ENCODE data around the gene JAKMIP1. TPM values are rescaled to one million over a fixed set of nuclear protein-coding genes. Genes with fewer than 3 reads are reported as not detected.

JAKMIP1 gene
- total RNA-seq, 1 experiment from 2014 or later: not detected

DNA sequence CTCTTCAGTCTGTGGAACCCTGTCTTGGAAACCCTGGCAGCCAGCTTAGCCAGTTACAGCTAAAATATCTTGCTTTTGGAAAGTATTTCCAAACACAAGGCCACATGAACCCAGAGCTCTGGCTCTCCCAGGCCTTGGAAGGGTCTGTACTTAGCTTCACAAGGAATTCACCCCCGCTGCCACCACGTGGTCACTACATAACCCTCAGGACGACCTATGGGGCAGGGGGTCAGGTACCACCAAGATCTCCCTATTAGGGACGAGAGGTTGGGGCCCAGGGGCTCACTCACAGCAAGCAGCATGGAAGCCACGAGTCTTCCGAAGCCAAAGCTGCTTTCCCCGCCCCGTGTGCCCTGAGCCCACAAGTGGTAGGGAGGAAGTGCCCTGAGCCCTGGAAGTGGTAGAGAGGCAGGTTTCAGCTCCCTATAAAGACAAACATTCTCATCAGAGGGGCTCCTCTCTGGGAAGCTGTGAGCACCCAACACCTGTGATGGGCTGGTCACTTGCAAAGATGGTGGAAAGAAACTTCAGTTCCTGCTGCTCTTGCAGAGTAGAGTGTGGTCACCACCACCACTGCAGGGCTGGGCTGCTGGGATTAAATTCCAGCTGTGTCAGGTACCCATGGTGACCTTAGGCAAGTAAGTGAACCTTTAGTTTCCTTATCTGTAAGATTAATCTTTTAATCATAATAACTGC is 4.7 kb upstream of the JAKMIP1 start:
- no peak for DNase-seq (ENCODE audit: low read depth)

DNA sequence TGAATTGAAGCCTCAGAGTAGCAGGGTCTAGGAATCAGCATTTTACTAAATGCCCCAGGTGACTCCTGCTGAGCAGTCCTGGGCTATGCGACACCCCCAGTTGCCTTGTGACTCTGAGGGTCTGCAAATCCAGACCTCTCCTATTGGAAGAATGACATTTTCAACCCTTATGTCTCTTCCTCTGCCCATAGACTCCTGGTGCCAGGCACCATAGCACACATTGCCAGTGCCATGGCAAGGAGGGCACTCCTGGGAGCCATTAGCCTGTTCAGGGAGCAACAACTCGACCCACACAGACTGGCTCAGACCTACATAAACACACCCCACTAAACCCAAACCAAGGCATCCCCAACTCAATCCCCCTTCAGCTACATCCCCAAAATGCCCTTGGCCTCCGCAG is 3.7 kb upstream of the JAKMIP1 start:
- no peak for DNase-seq (ENCODE audit: low read depth)

DNA sequence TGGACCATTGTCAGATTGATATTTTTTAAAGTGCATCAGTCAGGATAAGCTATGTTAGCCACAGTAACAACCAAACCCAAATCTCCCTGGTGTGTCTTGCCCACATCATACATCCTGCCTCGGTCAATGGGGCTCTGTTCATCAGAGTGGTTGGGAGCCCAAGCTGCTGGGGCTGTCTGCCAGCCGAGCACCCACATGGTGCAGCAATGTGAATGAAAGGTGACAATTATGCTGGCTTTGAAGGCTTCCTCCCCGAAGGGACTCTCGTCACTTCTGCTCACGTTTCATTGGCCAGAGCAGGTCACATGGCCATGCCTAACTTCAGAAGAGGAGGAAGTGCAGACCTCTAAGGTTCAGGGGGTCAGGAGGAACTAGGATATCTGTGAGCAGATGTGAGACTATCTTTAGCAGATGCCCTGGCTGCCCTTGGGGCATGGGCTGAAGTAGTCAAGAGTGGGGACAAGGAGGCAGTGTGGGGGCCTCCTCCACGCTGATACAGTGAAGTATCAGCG is 1.3 kb upstream of the JAKMIP1 start:
- no peak for DNase-seq (ENCODE audit: low read depth)

DNA sequence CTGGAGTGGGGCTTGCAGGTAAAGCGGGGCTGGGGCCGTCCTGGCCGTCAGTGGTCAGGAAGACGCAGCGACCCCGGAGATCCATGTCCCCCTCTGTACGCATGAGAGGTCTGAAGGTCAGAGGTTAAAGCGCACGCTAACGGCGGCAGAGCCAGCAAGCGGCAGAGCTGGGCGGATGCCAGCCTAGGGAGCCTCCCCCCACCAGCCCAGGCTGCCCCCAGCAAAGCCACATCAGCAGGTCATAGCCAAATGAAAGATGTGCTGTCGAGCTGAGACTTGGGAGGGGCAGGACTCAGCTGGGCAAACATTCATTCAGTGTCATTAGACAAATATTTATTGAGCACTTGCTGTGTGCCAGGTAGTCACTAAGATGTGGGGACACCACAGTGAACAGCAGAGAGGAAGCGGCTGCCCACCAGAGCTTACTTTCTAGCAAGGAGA is 593 bp upstream of the JAKMIP1 start:
- no peak for DNase-seq (ENCODE audit: low read depth)

DNA sequence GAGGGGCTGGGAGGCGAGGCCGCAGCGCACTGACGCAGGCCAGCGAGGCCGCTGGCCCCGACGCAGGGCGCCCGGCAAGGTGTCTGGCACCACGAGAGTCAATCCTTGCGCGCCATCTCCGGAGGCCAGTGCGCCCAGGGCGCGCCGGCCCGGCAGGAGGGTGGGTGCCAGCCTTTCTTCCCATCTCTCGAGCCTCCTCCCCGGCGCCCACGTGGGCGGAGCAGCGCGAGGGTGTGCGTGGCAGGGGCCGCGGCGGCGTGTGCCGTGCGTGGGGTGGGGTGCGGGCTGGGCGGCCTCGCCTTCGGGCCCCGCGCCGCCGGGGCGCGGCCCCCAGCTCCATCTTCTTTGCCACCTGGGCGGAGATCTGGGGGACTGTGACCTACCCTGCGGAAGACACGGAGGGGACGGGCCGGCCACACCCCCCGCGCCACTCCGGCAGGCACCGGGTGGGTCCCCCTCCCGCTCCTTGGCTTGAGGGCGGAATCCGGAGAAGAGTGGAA is 877 bp downstream of the JAKMIP1 start:
- no peak for DNase-seq (ENCODE audit: low read depth)

DNA sequence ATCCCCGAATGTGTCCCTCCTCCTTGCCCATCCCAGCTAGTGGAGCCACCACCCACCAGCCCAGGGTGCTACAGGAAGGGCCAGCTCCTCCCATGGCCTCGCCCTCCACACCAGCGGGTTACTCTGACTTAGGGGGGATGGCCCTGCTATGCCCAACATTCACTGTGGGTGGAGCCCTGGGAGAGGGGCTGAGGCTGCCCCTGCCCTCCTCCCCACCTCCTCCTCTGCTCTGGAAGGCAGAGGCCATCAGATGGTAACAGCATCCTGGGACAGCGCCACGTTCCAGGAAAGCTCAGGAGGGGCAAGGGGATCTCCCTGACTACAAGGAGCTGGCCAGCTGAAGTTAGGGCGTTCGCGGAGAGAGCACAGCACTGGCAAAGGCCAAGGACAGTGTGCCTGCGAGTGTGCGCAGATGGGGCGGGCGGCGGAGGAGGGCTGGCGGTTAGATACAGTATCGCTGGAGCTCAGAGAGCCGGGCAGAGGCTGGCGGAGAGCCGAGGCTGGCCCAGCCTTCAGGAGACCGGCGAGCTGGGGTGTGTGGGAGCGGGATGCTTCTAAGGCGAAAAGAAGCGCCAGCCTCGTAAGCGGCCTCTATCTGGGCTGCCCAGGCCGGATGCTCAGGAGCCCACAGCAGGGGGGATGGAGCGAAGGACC is 1.5 kb downstream of the JAKMIP1 start:
- DNase-seq (ENCODE audit: low read depth): no peak

DNA sequence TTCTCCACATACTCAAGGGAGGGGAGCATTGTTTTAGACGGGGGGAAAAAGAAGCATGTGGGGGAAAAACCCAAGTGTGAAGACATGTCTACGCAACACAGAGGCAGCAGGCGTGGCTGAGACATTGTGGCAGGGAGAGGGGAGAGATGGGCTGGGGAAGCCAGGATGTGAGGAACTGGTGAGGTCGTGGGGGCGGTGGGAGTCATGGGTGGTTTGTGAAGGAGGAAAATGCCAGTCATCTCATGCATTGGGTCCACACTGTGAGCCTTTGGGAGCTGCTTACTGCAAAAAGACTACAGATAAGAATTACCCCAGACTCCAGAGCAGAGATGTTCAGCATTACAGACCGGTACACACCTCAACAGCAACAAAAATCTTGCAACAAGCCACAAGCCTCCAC is 2.1 kb downstream of the JAKMIP1 start:
- no peak for DNase-seq (ENCODE audit: low read depth)

DNA sequence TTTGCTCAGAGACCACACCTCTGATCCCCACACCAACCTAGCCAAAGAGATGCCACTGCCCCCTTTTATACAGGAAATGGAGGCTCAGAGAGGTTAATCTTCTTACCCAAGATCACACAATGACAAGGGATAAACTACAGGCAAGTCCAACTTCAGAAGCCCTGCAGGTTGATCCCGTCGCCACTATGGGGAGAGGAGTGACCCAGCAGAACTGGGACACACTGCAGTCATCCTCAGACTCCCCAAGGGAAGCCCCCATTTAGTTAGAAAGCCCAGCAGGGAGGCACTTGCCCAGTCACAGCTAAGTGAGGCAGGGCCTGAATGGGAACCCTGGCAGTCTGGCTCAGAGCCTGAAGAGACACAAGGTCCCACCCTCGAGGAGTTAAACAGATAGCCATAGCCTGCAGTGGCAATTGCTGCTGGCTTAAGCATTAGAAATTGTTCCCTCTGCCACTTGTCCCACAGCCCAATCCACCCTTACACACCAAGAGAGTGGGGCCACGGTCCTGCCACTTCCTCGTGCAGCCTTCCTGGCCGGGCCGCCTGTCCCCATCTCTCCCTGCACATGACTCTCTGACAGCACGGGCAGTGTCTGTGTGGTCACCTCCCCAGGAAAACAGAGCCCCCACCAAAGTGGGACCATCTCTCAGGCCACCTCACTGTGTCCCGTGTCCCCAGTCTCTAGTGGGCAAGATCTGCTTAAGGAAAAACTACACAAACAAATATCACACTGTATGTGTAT is 2.7 kb downstream of the JAKMIP1 start:
- DNase-seq (ENCODE audit: low read depth): no peak

DNA sequence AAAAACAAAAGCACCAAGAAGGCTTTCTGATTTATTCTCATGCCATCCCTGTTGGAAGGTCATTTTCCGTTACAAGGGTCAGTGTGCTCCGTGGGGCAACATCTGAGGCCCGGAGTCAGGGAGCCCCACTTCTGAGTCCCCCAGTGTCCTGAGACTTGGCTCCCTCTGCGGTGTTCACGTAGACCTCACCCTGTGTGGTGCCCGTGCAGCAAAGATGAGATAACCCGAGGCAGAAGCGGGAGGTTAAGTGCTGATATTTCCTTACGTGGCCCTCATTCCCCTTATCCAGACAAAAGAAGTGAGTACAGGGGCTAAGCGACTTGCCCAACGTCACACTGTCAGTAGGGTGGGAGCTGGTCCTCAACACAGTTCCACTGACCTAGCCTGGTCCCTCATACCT is 3.5 kb downstream of the JAKMIP1 start:
- no peak for DNase-seq (ENCODE audit: low read depth)

DNA sequence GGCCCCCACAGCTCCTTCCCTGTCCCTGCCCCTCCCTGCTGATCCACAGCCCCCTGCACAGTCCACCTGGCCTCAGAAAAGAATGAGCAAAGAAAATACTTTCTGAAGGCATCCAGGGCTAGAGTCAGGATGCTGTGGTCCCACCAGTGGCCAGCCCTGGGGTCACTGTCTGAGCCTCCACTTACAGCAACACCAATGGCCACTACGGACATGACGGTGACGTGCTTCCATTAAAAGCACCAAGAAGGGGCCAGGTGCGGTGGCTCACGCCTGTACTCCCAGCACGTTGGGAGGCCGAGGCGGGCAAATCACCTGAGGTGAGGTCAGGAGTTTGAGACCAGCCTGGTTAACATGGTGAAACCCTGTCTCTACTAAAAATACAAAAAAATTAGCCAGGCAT is 4.0 kb downstream of the JAKMIP1 start:
- no peak for DNase-seq (ENCODE audit: low read depth)

DNA sequence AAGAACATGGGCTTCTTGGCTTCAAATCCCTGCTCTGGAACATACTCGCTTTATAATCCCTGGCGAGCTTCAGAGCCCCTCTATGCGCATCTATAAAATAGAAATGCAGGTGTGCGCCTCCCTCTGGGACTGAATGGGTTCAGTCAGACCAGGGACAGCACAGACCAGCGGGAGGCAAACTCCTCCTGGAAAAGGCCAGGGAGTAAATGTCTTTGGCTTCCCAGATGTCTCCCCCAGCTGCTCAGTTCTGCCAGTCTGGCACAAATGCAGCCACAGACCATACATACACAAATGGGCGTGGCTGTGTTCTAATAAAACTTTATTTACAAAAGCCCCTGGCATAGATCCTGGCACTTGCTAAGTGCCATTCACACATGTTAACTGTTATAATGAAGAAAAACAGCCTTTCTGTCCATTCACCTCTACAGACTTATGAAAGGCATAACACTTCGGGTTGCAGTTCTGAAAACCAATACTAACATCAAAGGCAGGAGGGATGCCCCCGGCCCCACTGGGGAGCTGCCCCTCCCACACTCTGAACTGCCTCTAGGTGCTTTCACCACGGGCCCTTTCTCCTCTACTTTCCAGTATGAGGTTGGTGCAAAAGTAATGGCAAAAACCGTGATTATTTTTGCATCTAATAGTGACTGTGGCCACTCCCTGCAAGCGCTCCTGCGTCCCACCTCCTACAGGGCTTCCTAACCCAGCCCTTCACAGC is 4.6 kb downstream of the JAKMIP1 start:
- DNase-seq (ENCODE audit: low read depth): no peak

DNA sequence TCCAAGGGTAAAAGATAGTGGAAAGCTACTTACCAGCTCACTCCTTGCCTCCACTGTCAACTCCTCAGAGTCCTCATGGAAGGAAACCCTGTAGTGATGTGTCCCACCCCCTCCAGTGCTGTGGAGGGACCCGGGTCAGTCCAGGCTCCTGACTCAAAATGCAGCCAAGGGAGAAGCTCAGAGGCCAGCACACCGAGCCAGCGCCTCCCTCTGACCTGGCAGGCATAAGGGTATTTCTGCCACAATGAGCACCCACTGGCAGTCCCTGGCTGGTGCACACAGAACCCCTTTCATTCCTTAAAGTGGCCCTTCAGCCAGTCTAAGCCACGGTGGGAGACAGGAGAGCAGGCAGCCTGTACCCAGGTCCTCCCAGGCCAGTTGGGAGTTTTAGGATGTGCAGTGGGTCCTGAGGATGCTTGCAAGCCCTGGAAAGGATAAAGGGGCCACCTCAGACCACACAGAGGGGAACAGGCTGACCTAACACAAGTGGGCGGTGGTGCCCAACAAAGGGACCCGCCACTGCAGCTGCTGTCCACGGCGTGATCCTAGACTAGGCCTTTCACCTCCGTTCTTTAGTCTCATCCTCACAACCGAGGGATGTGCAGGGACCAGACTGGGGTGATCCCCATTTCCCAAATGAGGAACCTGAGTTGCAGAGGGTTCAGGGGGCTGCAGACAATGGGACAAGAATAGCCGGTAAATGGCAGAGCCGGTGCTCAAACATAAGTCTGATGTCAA is 5.7 kb downstream of the JAKMIP1 start:
- DNase-seq (ENCODE audit: low read depth): no peak

DNA sequence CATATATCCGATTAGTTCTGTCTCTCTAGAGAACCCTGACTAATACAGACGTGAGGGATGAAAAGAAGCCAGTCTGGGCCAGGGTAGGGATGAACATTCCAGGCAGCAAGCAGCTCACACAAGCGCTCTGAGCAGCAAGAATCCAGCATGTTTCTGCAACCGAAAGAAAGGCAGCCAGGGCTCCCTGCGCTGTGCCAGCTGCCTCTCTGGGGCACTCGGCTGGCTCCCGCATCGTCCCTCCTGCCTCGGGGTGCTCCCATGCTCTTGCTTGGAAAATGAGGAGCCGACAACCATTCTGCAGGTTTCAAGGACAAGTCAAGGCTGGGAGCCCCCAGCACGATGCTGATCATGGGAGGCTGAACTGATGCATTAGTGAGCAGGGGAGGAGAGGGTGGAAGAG is 7.0 kb downstream of the JAKMIP1 start:
- no peak for DNase-seq (ENCODE audit: low read depth)

DNA sequence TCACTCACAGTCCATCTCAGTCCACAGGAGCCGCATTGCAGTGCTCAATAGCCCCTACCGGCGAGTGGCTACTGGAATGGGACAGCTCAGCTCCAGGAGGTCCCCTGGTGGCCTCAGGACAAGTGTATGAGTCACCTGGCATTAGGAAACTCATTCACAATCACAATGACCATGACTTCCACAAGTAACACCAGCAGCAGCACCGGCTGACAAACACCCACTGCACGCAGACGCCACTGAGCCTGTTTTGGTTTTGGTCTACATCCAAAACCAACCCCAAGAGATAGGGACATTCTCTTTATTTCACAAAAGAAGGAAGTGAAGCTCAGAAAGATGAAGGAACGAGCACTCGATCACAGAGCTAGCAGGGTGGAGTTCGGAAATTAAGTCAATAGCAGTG is 8.1 kb downstream of the JAKMIP1 start:
- no peak for DNase-seq (ENCODE audit: low read depth)

DNA sequence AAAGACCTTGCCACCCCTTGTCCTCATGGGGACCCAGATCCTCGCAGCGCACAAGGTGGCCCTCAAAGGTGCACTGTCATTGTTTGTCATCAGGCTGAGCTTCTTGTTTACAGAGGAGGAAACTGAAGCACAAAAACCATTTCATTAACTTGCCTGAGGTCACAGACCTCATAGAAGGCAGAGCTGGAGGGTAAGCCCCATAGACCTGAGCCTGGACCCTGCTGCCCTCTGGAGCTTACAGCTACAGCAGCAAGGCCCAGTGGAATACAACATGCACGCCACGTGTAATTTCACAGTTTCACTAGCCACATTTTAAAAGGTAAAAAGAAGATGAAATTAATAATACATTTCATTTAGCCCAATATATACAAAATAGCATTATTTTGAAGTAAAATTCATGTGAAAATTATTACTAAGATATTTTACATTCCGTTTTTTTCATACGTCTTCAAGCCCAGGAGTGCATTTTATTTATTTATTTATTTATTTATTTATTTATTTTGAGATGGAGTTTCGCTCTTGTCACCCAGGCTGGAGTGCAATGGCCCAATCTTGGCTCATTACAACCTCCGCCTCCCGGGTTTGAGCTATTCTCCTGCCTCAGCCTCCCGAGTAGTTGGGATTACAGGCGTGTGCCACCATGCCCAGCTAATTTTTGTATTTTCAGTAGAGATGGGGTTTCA is 8.8 kb downstream of the JAKMIP1 start:
- no peak for DNase-seq (ENCODE audit: low read depth)

DNA sequence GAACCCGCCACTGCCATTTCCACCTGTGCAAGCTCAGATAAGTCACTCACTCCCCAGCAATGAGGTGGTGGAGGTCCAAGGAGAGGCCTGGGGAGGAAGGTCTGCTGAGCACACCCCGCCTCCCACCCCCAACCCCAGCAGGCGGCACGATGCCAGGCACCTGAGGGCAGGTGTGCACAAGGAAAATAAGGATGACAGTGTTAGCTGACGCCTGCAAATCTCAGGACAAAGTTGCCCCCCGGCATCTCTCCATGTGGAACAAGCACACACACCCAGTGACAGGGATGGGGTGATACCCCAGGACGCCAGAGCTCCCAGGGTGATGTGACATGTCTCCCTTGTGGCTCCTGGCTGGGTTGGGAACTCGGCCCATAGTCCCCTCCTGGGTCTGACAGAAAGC is 9.9 kb downstream of the JAKMIP1 start:
- DNase-seq (ENCODE audit: low read depth): no peak

DNA sequence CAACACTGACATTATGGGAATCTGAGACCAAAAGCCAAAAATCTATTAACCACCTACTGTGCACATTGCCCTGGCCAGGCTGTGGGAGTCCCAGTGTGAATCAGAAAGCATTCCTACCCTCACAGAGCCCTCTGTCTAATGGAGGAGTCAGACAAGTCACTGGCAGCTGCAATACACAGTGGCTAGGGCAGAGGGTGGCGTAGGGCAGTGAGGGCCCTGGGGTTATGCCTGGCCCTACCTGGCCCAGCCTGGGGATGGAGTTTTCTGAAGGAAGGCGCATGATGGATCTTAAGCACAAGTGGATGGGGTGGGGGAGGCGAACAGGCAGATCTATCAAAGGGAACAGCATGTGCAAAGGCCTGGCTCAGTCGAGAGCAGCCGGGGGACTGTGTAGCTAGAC is 10.8 kb downstream of the JAKMIP1 start:
- no peak for DNase-seq (ENCODE audit: low read depth)

DNA sequence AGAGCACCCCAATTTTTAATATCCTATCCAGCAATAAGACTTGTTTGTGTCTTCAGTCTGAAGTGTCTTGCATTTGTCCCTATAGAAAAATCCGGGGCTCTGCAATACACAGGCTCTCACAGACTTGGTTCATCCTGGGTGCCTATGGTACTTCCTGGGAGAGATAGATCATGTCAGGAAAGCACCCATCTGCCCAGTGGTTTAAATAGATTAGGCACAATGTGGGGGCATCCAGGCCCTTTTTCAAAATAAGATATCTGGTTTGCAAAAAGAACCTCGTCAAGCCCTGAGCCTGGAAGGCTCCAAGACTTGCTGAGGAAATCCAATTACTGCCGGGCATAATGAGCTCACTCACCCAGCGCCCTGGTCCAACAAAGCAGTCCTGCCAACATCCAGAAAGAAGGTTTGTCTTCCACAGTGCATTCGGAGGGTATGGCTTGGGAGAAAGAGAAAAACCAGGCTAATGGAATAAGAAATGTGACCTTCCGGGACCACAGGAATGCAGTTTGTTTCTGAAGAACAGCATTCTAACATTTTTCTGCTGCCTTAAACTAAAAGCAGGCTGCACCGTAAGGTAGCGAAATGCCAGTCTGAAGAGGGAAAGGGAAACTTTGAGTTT is 11.6 kb downstream of the JAKMIP1 start:
- peak; percentile 1 for DNase-seq (ENCODE audit: low read depth)

DNA sequence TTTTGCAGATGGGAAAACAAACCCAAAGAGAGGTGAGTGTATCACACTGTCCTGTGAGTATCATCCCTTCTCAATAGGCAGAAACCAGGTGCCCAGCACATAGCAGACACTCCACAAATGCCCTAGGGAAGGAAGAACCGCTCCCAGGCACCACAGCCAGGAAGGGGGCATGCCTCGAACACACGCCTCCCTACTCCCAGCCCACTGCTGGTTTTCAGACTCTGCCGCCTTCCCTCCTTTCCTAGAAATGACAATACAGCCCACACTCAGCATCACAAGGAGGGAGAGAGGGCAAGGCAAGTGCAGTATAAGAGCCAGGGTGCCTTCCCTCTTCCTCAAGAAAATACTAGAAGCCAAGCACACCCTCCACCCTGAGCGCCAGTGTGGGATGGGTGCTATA is 16.2 kb downstream of the JAKMIP1 start:
- peak; percentile 5 for DNase-seq (ENCODE audit: low read depth)

DNA sequence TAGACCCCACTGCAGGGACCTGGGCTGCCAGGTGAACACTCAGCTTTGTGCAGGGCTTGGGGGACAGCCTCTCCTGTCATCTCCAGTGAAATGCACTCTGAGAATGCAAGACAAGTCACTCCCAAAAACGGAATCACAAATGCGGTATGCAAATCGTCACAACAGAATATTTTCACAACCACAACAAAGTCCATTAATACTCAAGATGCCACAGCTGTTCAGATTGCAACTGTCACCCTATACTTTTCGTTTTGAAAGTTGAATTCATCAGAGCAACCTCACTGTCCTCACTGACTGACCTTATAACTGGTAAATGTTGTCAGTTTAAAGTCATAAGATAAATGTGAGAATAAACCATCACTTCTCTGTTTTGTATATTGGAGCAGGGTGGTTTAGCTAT is 16.6 kb downstream of the JAKMIP1 start:
- peak; percentile 65 for DNase-seq (ENCODE audit: low read depth)
